DMS79 (cell line): ENCODE measurements around the gene S100A7A.
"Not testable (repeated sequence)": the region's sequence is repeated elsewhere in the genome, so short reads cannot be mapped to it uniquely, and the experiment has no call there.

Experiments
- DNase-seq: peaks from one replicate; lab custom pipeline; 2025; lab: John Stamatoyannopoulos, UW

The S100A7A gene

GRCh38 chr1:153422450-153423068, 6.2 kb downstream of the S100A7A start:
- DNase-seq = no peak

- DNase-seq = no peak
Observed at GRCh38 chr1:153426809-153427208, 10.5 kb downstream of the S100A7A start.

GRCh38 chr1:153428073-153428638, 11.8 kb downstream of the S100A7A start:
- DNase-seq = no peak

GRCh38 chr1:153428791-153429190, 12.5 kb downstream of the S100A7A start:
- DNase-seq = no peak

GRCh38 chr1:153429266-153430165, 13.2 kb downstream of the S100A7A start:
- no peak for DNase-seq

- no peak for DNase-seq
Observed at GRCh38 chr1:153430166-153430553, 13.8 kb downstream of the S100A7A start.

GRCh38 chr1:153430561-153430960, 14.2 kb downstream of the S100A7A start:
- no peak for DNase-seq

GRCh38 chr1:153431002-153431401, 14.7 kb downstream of the S100A7A start:
- DNase-seq = no peak

- no peak for DNase-seq
Observed at GRCh38 chr1:153431427-153431826, 15.1 kb downstream of the S100A7A start.

- no peak for DNase-seq
Observed at GRCh38 chr1:153431928-153432327, 15.6 kb downstream of the S100A7A start.

GRCh38 chr1:153432874-153433681, 16.8 kb downstream of the S100A7A start:
- no peak for DNase-seq

GRCh38 chr1:153434746-153435455, 18.6 kb downstream of the S100A7A start:
- no peak for DNase-seq

GRCh38 chr1:153437236-153437635, 20.9 kb downstream of the S100A7A start:
- no peak for DNase-seq

- DNase-seq = no peak
Observed at GRCh38 chr1:153438599-153438998, 22.3 kb downstream of the S100A7A start.

GRCh38 chr1:153439273-153439672, 23.0 kb downstream of the S100A7A start:
- DNase-seq = no peak

GRCh38 chr1:153441238-153441755, 25.0 kb downstream of the S100A7A start:
- DNase-seq = no peak

GRCh38 chr1:153443486-153443885, 27.2 kb downstream of the S100A7A start:
- no peak for DNase-seq

- no peak for DNase-seq
Observed at GRCh38 chr1:153444078-153444477, 27.8 kb downstream of the S100A7A start.

- DNase-seq = no peak
Observed at GRCh38 chr1:153447498-153448170, 31.3 kb downstream of the S100A7A start.

GRCh38 chr1:153448851-153449250, 32.5 kb downstream of the S100A7A start:
- not testable (repeated sequence) for DNase-seq

GRCh38 chr1:153456396-153456795, 40.1 kb downstream of the S100A7A start:
- DNase-seq = no peak
